ENCODE data around the gene DUS1L.

GRCh38 chr17:82092094-82092586 is 26.5 kb upstream of the DUS1L start:
- no peak for TF ChIP-seq CTCF (IDR thresholded peaks at IDR 0.05)
- TF ChIP-seq EZH2 (IDR thresholded peaks at IDR 0.05; ENCODE audit: borderline replicate concordance, insufficient read depth, low read depth, low read length, poor library complexity, severe bottlenecking) = no peak
